AG09319 (cell line): ENCODE data around the gene PLOD3.
A peak's percentile ranks its signal among the peaks of the same experiment; 100 is the strongest.
"Not testable (repeated sequence)": the region's sequence is repeated elsewhere in the genome, so short reads cannot be mapped to it uniquely, and the experiment has no call there.

Experiments used
- DNase-seq: peaks from one replicate; pipeline ENCODE4 v3.0.0-alpha.2; 2010; ENCODE audit warnings: low read depth; ENCODE audit errors: extremely low read depth
- TF ChIP-seq, protein P1 (sequence below): IDR thresholded peaks from 2 replicates; pipeline ENCODE4 v1.5.1; 2011; ENCODE audit warnings: low read depth, mild to moderate bottlenecking, inconsistent platforms, low read length, moderate library complexity

PLOD3 gene, protein sequence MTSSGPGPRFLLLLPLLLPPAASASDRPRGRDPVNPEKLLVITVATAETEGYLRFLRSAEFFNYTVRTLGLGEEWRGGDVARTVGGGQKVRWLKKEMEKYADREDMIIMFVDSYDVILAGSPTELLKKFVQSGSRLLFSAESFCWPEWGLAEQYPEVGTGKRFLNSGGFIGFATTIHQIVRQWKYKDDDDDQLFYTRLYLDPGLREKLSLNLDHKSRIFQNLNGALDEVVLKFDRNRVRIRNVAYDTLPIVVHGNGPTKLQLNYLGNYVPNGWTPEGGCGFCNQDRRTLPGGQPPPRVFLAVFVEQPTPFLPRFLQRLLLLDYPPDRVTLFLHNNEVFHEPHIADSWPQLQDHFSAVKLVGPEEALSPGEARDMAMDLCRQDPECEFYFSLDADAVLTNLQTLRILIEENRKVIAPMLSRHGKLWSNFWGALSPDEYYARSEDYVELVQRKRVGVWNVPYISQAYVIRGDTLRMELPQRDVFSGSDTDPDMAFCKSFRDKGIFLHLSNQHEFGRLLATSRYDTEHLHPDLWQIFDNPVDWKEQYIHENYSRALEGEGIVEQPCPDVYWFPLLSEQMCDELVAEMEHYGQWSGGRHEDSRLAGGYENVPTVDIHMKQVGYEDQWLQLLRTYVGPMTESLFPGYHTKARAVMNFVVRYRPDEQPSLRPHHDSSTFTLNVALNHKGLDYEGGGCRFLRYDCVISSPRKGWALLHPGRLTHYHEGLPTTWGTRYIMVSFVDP

DNA sequence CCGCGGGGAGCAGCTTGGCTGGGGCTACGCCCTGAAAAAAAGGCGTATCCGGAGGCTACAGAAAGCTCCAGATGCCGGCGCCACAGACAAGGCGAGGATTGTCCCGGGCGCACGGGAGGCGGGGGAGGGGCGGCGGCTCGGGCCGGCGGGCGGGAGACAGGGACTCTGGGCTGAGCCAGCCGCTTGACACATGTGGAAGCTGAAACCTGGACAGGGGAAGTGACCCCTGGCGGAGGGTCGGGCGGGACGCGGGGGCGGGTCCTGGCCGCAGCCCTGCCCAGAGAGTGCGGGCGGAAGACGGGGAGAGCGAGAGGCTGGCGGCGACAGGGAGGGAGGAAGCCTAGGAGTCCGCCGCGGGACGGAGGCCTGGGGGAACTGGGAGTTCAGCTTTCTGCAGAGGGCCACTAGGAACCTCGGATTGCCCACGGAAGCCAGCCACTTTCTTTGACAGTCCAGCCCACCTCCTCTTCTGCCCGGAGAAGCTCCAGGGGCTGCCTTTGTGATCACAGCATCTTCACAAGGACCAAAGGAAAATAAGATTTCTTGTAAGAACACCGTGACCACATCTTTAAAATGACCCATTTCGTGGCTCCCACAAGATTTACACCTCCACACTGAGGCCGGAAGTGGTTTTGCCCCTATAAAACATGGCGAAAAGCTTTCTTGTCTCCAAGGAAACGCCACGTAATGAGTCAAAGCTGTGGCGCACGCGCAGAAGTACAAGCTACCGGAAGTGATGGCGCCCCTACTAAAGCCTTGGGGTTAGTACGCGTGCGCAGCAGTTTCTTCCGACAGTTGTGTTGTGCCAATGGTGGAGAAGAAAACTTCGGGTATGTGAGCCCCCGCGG, at the start of gene PLOD3, which contains the start of gene ZNHIT1:
TSS of gene PLOD3 (minus strand) at position 194 of the 848 bp plus-strand sequence. CDS start 307 bp downstream, outside the sequence.
TSS of gene ZNHIT1 (plus strand) at position 778 of the 848 bp plus-strand sequence. CDS start at position 809, 31 bp downstream.
- peak; percentile 96 for DNase-seq

DNA sequence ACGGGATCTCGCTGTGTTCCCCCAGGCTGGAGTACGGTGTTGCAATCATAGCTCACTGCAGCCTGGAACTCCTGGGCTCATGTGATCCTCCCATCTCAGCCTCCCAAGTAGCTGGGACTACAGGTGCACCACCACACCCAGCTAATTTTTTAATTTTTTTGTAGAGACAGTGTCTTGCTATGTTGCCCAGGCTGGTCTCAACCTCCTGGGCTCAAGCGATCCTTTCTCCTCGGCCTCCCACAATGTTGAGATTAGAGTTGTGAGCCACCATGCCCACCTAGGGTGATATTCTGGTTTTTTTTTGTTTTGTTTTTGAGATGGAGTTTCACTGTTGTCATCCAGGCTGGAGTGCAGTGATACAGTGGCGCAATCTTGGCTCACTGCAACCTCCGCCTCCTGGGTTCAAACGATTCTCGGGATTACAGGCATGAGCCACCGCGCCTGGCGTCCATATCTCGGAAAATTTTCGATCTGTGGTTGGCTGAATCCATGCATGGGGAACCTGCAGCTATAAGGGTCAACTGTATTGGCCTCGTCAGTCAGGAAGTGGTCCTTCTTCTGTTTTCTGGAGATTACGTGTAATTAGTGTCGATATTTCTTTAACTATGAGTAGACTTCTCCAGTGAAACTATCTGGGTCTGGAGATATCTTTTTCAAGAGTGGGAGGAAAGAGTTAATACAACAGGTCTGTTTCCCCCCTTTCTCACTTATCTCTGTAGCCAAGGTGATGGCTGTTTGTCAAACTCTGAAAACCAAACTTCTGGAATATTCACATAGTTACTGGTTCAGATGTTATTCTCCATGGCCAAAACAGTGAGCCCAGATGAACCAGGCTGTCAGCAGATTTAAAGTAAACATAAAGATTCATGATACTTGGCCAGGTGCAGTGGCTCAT, 48.5 kb upstream of the PLOD3 start:
- no peak for DNase-seq
- TF ChIP-seq, protein P1, sequence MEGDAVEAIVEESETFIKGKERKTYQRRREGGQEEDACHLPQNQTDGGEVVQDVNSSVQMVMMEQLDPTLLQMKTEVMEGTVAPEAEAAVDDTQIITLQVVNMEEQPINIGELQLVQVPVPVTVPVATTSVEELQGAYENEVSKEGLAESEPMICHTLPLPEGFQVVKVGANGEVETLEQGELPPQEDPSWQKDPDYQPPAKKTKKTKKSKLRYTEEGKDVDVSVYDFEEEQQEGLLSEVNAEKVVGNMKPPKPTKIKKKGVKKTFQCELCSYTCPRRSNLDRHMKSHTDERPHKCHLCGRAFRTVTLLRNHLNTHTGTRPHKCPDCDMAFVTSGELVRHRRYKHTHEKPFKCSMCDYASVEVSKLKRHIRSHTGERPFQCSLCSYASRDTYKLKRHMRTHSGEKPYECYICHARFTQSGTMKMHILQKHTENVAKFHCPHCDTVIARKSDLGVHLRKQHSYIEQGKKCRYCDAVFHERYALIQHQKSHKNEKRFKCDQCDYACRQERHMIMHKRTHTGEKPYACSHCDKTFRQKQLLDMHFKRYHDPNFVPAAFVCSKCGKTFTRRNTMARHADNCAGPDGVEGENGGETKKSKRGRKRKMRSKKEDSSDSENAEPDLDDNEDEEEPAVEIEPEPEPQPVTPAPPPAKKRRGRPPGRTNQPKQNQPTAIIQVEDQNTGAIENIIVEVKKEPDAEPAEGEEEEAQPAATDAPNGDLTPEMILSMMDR: no peak

More for the DNA sequence above, at the start of gene PLOD3, which contains the start of gene ZNHIT1:
- TF ChIP-seq, protein P1: no peak; the same call in 1 of the 2 replicates

DNA sequence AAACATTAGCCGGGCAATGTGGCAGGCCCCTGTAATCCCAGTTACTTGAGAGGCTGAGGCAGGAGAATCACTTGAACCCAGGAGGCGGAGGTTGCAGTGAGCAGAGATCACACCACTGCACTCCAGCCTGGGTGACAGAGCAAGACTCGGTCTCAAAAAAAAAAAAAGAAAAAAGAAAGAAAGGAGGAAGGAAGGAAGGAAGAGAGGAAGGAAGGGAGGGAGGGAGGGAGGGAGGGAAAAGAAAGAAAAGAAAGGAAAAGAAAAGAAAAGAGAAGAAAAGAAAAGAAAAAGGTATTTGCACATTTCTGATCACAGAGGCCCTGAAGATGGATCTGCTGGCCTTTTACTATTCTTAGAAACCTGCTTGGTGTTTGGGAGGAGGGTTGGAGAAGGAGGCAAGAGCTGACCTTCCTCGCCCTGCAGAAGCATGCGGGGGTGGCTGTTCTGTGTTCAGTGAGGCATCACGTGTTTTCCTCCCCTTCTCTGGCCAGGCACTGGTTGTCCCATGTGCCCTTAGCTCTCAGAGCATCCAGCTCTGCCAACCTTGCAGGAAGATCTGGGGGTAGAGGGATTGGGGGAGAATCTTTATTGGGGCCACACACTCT, 46.8 kb upstream of the PLOD3 start:
- not testable (repeated sequence) for DNase-seq

DNA sequence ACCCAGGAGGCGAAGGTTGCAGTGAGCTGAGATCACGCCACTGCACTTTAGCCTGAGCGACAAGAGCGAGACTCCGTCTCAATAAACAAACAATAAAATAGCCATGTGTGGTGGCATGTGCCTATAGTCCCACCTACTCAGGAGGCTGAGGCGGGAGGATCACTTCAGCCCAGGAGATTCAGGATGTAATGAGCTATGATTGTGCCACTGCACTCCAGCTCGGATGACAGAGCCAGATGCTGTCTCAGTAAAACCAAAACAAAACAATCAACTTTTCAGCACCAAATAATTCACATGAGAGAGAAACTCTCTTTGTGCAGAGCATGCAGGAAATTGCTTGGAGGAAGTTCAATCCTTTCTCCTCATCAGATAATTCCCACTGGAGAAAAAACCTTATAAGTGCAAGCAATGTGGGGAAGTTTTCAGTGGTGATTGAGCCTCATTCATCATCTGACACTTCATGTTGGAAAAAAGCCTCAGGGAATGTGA, 40.9 kb upstream of the PLOD3 start:
- no peak for DNase-seq
- TF ChIP-seq, protein P1: no peak

DNA sequence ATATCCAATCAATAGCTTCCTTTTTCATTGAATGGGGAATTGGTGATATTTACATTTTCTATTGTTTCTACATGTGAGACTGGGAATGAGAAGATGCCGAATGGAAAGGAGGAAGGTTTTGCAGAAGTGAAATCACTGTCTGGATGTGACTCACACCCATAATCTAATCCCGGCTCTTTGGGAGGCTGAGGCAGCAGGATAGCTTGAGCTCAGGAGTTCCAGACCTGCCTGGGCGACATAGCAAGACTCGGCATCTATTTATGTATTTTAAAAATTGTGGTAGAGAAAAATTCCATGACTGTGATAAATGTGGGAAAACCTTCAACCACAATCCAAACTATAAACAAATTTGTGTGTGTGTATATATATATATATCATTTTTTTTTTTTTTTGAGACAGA, 38.4 kb upstream of the PLOD3 start:
- DNase-seq: no peak
- TF ChIP-seq, protein P1: no peak

DNA sequence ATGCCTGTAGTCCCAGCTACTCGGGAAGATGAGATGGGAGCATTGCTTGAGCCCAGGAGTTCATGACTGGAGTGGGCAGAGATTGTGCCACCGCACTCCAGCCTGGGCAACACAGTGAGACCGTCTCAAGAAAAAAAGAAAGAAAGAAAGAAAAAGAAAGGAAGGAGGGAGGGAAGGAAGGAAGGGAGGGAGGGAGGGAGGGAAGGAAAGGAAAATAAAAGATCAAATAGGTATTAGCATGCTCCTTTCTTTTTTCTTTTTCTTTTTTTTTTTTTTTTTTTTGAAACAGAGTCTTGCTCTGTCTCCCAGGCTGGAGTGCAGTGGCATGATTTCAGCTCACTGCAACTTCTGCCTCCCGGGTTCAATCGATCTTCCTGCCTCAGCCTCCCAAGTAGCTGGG, 35.8 kb upstream of the PLOD3 start:
- not testable (repeated sequence) for DNase-seq
